ENCODE data around the gene WDR31.
"Not testable (repeated sequence)": the region's sequence is repeated elsewhere in the genome, so short reads cannot be mapped to it uniquely, and the experiment has no call there.

WDR31 gene

DNA sequence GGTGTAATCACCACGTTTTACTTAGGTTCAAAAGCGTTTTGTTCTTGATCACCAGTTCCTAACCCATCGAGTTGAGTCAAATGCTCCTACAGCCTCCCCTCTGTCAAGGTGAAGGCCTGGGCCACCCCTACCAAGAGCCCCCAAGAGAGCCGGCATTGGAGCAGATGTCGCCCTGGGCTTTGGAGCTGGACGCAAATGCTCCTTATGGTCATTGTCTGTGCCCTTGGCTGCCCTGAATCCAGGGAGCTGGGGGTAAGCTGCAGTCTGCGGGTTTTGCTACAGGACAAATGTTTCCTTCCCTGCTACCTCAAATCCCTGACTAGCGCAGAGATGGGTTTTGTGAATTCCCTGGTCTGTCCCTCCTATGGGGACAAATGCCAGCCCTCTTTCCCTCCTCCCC, 41.8 kb downstream of the WDR31 start:
- DNase-seq (ENCODE audit: low read depth) = no peak

DNA sequence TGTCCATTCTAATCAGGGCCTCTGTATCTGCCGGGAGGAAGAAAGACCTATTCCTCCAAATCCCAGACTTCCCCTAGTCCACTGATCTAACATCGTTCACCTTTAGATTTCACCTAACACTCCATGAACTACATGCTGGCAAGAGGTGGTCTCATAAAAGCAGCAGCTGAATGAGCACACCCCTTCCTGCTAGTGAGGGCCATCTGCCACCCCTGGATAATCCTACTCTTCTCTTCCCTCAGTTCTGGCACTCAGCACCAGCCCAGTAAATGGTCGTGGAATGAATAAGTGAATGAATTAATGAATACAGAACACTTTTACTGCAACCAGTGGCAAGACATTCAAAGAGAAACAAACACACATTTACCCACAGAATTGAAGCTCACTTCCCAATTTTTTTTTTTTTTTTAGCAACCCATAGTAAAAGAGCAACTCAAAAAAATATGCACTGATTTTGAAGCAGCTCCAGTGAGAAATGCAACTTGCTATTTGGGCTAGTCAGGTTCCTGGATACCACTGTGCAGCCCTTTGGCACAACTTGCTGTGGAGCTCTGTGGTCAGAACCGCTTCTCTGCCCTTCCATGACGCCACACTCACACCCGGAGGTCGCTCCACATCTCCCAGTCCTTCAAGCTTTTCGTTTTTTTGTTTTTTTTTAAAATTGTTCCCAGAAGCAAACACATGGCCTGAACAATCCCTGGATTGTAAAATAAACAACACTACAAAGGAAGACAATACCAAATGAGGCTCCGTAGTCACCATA, 43.1 kb downstream of the WDR31 start:
- no peak for DNase-seq (ENCODE audit: low read depth)

DNA sequence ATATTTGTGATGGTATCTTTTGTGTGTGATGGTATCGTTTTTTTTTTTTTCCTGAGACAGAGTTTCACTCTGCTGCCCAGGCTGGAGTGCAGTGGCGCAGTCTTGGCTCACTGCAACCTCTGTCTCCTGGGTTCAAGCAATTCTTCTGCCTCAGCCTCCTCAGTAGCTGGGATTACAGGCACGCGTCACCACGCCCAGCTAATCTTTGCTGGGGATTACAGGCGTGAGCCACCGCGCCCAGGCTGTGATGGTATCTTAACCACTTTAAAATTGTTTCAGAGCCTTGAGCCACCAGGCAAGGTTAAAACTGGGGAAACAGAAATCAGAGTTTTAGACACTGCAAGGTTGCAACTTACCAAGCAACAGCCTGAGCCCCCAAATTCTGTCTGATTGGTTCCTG, 43.8 kb downstream of the WDR31 start:
- DNase-seq (ENCODE audit: low read depth) = not testable (repeated sequence)

DNA sequence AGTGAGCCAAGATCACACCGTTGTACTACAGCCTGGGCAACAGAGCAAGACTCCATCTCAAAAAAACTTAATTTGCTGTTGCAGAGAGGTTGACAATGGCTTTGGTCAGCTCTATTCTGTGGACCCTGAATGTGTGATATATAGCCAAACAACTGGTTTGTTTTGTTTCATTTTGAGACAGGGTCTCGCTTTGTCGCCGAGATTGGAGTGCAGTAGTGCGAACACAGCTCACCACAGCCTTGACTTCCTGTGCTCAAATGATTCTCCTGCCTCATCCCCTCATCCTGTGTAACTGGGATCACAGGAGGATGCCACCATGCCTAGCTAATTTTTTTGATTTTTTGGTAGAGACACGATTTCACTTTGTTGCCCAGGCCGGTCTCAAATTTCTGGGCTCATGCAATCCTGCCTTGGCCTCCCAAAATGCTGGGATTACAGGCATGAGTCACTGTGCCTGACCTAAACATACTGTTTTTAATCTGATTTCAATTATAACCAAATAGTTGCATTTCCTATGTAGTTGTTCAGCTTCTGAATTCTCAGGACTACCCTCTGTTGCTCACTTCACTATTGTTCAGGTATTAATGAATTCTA, 46.7 kb downstream of the WDR31 start:
- no peak for DNase-seq (ENCODE audit: low read depth)

DNA sequence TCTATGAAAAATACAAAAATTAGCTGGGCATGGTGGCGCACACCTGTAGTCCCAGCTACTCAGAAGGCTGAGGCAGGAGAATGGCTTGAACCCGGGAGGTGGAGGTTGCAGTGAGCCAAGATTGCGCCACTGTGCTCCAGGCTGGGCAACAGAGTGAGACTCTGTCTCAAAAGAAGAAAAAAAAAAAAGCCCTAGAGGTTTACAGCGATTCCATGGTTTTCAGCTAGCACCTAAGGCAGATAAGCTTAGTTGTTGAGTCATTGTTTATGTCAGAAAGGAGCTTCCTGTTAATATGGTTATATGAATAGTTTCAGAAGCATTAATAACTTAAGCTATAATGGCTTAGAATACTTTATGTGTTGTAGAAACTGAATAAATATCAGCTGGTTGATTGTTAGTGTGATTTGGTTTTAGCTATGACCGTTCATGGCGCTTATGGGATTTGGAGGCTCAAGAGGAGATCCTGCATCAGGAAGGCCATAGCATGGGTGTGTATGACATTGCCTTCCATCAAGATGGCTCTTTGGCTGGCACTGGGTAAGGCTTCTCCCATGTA, 49.9 kb downstream of the WDR31 start:
- peak; percentile 39 for DNase-seq (ENCODE audit: low read depth)

DNA sequence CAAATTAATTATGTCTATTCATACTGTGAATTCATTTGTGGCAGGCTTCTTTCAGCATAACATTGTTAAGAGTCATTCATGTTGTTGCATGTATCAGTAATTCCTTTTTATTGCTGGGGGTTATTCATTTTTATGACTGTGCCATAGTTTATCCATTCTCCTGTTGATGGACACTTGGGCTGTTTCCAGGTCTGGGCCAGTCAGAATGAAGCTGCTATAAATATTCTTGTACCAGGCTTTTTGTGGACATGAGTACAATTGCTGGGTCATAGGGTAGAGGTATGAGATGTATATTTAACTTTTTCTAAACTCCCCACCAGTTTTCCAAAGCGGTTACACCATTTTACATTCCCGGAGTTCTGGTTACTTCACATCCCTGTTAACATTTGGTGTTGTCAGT, 51.0 kb downstream of the WDR31 start:
- no peak for DNase-seq (ENCODE audit: low read depth)

DNA sequence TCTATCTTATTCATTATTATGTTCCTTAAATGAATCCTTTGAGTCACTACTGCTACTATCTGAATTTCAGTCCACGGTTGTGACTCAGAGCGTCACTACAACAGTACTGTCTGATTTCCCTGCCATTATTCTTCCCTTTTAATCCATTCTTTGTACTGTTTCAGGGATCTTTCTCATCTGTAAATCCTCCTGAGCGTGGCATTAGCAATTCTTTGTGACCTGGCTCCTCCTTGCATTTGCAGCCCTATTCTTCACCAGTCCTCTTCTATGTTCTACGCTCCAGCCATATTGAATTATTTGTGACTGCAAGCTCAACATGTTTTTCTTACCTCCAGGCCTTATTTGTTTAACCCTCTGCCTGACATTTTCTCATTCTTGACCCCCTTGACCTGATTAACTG, 58.7 kb downstream of the WDR31 start:
- DNase-seq (ENCODE audit: low read depth) = no peak

DNA sequence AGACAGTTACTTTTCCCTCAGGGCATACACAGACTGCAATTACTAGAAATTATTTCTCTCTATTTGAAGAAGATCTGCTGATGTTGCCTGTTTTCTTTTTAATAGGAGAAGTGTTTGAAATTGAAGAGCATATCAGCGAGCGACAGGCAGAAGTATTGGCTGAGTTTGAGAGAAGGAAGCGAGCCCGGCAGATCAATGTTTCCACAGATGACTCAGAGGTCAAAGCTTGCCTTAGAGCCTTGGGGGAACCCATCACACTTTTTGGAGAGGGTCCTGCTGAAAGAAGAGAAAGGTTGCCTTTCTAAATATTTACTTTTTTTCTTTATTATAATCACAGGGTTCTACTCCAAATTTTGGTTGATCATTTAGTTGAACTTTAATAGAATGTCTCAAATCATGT, 61.2 kb downstream of the WDR31 start:
- no peak for DNase-seq (ENCODE audit: low read depth)

DNA sequence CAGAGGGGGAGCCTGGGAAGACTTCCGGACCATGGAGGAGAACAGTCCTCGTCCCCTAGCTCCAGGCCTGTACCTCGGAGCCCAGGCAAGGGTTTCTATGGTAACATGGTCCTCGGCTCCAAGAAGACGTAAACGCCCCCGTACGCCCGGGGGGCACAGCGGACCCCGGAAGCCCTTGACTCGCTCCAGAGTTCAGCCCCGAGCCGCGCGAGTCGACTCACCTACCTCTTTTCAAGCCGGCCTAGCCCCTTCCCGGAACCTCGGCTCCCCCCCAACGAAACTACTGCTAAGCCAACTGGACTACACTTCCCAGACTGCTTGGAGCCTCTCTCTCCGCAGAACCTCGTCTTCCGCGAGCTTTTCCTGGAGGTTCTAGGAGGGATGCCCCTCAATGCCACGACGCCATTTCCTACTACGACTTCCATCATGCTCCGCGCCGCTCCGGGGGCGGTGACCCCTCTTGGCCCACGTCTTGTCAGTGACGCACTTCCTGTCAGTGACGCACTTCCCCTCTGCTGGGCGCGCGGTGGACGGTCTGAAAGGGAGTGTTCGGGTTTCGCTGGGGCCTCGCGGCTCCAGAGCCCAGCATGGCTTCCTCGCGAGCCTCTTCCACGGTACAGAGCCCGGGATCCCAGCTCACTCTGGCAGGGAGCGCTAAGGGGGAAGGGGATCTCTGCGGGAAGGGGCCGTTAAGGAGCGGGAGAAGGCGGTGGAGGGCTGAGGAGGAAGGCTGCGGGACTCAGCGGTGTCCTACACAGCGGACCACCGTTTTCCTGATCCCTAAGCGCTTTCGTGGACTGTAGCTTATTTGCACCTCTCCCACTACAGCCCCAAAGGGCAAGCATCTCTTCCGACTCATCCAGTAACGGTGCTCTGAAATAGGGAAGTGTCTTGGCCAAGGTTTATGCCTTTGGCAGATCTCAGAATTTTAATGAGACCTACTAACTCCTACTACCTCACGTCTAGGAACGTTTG, 64.6 kb downstream of the WDR31 start, which contains the start of the genes CDC26 and PRPF4:
Gene CDC26, minus strand, starts transcription at position 416 of the 975 bp plus-strand sequence. CDS start 3,065 bp downstream, outside the sequence.
Gene PRPF4, plus strand, starts transcription at position 502 of the 975 bp plus-strand sequence. Its CDS starts 86 bp downstream, at position 588.
- DNase-seq (ENCODE audit: low read depth) = peak; percentile 99

DNA sequence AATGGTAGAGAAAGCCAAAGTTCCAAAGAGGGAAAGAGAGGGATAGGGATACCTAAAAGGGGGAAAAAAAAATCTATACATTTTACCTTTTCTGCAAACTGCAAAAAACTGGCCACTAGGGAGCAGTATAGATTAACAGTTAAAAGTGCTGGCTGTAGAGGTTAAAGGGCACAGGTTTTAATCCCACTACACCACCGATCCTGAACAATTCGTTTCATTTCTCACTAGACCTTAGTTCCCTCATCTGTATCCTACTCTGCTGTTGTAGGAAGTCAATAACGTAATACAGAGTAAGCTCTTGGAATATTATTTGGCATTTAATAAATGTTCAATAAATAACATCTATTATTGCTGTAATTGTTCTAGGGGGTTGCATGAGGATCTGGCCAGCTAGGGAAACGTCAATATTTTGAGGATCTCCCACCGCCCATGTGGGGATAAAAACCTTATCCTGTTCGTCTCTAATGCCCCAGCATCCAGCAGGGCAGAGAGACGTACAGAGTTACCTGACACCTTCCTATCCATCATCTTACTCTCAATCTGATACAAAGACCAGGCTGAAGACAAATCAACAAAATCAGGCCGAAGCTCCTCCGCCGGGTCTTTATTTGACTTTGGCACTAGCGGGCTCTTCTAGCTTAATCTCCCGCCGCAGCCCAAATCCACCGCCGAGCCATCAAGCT, 65.5 kb downstream of the WDR31 start:
- DNase-seq (ENCODE audit: low read depth) = peak; percentile 60

DNA sequence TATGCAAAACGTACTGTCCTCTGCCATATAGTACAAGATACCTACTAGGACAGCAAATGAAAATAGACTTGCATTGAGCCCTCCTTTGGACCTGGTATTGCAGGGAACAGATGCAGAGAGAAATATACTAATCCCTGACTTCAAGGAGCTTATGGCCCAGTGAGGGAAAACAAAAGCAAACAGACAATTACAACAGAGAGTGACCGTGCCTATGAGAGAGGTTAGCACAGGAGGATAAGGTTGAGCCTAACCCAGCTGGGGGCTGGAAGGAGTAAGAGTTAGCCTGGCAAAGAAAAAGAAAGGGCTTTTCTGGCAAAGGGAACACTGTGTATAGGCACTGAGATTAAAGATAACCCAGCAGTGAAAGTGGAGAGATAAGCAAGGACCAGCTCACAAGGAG, 70.2 kb downstream of the WDR31 start:
- no peak for DNase-seq (ENCODE audit: low read depth)

DNA sequence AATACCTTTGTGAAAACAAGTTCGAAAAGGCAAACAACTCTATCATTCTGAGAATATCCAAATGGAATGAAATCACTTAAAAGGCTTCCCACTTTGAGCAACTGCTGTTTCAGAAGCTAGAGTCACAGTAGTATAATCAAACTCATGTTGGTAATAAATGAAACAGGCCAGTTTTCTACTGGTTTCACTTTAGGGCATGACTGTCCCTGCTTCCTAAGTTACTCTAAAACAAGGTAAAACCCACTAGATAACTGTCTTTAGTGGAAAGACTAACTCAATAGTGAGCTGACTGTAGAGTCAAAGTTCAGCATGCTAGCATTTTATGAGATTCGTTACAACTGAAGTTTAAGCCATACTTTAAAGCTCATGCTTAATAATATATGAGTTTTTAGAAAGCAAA, 70.7 kb downstream of the WDR31 start:
- DNase-seq (ENCODE audit: low read depth) = no peak

DNA sequence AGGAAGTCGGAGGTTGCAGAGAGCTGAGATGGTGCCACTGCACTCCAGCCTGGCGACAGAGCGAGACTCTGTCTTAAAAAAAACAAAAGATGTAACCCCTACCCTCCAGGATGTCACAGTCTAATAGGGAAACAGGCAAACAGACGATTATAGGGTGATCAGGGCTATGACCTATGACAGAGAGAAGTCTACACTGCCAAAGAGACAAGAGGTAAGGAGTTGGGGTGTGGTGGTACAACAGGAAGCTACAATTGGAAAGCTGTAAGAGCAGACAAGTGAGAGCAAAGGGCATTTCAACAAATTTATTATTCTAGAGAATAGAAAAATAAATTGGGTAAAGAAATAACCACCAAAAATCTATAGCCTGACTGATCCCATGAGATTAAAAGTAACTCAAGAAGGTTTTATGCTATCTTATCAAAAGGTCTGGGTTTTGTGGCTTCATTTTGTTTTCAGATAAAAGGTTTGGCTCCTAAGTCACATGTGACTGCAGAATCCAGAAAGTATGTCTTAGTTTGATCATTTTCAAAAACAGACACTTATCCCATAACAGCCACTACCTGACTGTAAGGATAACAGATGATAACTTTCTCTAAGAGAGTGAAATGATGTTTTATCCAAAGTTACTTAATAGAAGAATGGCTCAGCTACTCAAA, 72.0 kb downstream of the WDR31 start:
- DNase-seq (ENCODE audit: low read depth) = no peak

DNA sequence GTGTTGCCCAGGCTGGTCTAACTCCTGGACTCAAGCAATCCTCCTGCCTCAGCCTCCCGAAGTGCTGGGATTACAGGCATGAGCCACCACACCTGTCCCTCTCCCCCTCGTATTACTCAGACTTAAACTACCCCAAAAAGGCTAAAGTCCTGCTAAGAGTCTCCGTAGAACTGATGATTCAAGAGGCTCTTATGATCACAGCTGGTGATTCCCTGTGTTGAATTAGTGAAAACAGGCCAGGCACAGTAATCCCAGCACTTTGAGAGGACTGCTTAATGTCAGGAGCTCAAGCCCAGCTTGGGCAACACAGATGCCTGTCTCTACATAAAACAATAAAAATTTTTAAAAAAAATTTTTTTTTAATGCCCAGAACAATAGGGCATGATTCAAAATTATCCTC, 73.9 kb downstream of the WDR31 start:
- DNase-seq (ENCODE audit: low read depth) = peak; percentile 21
